ENCODE data around the gene RGS6.

Gene RGS6

DNA sequence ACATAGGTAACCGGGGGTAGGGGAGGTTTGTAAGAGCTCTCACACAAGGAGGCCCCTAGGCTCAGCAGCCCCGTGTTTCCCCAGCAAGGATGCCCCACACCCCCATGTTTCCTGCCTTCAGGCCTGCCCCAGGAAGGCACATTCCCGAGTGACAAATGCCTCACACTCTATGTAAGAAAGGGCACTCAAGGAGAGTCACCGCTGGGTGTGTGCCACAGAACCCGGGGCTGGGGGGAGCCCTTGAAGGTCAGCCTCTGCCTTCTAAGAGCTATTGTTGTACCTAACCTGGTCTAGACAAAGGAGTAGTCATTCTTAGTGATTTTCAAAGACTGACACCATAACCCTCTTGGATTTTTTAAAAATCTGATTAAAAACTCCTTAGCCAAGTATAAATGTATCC is 628.1 kb downstream of the RGS6 start:
- DNase-seq = no peak

DNA sequence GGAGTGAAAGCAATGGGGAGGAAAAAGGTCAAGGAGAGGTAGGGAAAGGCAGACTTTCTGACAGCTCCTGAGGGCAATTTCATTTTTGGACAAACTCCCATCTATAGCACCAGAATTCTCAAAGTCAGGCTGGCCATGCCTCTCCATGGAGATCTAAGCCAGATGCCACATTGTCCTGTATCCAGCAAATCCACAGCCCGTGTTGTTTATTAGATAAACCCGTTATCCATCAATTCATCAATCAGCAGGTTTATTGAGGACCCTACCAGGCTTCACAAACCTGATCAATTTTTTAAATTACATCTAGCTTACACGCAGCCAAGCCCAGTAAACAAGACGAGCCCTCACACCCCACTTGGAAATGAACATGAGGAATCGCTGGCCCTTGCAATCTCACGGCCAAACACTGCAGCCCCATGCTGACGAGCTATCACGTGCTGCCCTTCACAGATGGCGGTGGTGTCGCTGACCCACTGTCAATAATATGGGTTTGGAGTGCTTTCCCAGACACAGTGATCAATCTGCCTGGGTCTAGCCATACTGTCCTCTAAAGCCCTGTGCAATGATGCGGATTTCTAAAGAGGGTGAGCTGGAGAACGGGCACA is 628.8 kb downstream of the RGS6 start:
- DNase-seq = no peak

DNA sequence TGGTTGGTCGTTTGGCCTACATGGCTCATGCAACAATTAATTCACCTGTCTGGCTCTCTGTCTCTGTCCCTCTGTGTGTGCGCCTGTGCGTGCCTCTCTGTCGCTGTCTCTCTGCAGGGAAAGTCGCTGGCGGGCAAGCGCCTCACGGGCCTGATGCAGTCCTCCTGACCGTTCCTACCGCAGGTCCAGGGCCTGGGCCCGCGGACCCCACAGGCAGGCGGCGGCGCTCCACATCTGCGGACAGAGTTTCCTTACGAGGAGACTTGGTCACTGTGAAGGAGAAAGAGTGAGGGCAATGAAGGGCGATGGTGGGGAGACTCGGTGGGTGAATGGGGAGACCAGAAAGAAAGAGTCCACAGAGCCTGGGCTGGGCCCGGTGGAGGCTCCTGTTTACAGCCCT is 630.1 kb downstream of the RGS6 start:
- DNase-seq = no peak

DNA sequence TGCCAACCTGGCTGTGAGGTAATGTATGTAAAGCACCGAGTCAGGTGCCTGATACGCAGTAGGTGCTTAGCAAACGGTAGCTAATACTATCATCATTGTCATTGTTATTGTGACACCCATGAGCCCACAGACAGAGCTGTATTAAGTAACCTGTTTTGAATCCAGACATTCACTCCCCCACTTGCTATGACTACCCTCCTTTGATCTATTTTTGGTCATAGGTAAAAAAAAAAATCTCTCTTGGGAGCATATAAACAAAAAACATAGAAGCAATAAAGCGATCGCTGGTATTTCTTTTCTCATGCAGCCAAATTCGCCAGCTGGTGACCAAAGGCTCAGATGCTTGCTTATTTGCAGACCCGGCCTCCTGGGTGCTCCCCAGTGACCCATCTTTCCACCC is 631.4 kb downstream of the RGS6 start:
- no peak for DNase-seq

DNA sequence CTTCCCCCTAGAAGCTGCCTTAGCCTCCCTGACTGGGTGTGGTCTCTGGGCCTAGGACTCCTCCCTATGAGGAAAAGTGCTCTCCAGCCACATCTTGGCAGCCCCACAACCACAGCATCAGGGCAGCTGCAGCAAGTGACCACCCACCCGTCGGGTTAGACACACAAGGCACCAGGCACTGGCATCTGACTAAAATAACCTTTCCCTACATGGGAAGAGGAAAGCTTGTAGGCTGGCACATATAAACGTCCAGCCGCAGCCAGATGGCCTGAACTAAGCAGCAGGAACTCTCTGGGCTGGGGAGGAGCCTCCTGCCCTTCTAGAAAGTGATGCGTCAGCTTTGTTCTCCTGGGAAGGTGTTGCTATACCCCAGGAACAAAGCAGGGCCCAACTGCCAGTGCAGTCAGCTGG is 632.9 kb downstream of the RGS6 start:
- peak; percentile 59 for DNase-seq

DNA sequence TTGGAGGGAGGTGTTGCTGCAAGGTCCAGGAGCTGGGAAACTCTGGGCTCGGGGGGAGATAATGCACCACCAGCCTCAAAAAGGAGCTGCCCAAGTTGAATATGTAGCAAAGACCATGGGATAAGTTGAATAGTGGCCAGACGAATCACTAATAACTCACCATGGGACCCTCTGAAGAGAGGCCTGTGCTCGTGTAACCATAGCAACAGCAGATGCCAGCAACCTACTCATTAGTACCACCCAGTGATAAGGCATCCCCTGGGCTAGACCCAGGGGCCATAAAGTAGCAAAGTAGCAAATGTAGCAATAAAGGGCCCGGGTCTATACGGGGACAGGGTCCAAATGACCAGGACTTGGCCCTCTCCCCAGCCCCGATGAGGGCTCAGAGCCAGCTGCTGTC is 633.7 kb downstream of the RGS6 start:
- DNase-seq = no peak

DNA sequence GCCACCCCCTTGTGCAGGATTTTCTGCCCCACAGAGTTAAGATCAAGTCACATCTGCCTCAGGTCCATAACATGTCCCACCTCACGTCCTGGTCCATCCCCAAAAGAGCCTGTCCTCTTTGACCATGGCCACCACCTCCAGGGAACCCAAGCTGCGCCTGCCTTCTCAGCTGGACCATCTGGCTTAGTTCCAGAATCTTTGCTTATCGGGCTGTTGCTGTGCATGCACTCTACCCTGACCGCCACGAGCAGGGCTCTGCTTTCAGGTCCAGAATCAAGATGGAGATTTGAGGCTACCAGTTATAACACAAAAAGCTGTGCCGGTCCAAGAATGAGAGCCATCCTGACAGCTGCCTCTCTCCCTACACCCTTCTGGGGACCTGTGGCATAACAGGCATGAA is 635.0 kb downstream of the RGS6 start:
- no peak for DNase-seq

DNA sequence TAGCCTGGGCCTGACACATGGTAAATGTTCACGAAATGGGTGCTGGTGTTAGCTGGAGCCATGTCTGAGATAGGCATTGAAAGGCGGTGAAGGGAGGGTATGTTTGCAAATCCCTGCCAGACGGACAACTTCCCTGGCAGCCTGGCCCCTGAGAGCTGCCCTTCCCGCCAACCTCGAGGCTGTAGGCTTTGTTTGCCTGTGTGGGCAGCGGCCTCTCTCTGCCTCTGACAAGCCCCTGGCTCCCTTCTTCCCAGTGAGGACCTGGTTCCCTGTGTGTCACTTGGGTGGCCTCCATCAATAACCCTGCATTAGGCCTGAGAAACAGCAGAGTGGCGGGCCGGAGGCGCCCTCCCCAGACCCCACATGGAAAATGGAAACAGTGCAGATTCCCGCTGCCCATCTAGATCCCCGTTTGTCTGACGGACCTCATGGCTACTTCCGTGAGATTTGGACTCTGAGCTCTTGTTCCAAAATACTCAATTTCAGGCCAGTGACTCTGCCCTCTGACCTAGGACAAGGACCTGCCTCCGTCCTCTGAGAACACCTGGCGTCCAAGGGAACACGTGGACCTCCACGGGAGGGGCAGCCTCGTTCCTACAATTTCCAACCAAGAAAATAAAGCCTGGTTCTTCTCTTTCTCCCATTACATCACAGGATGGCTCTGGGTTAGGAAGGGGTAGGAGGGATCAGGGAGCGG is 636.2 kb downstream of the RGS6 start:
- DNase-seq = no peak

DNA sequence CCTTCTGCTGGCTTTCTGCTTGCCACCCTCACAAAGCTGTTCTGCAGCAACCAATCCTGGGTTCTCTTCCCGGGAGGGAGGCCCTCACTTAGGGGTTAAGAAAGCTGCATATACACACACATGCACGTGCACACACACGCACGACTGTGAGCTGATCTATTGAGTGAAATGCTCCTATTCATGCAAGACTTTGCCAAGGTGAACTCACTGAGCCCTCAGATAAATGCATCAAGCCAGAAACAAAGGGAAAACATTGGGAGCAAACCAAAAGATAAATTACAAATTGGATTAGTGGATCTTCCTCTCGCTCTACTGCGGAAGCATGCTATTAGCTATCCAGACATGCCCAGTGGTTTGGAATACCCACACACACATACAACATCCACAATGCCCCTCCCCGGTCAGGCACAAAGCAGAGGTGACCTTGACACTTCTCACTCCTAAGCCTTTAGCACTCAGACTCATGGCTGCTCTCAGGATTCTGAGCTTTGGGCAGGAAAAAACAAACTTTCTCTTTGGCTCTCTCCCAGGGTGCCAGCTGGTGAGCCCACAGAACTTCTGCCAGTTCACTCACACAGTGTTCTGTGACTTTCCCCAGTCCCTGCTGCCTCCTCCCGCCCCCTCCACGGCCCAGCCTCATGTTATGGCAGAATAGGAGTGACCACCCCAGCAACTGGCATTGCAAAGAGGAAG is 641.6 kb downstream of the RGS6 start:
- DNase-seq = no peak

DNA sequence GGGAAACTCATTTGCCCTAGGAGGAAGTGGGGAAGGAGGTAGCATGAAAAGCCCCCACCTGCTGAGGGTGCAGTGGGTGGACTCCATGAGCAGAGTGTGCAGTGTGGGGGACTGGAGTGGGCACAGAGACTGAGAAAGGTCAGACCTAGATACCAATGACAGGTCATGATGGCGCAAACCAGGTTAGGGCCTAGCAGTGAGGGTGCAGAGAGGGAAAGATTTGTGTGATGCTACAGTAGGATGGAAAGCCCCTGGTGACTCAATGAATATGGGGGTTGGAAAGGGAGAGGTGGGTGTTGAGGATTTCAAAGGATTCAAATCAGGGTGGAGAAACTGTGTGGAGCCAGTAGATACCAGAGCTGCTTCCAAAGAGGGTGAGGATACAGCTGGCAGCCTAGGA is 642.5 kb downstream of the RGS6 start:
- DNase-seq = no peak

DNA sequence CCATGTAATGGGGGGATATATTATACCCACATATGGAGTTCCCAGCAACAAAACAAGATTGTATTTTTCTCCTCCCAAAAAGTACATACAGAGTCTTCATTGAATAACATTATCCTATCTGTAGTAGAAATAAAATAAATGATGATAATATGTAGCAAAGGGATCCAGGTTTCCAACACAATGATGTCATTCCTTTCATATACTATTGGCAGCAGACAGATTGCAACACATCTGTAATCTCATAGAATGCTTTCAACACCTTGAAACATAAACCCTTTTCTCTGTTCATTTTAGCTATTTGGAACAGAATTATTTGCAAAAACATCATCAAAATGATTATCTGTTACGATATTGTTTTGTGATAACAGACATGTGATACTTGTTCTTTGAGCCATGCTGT is 644.0 kb downstream of the RGS6 start:
- no peak for DNase-seq

DNA sequence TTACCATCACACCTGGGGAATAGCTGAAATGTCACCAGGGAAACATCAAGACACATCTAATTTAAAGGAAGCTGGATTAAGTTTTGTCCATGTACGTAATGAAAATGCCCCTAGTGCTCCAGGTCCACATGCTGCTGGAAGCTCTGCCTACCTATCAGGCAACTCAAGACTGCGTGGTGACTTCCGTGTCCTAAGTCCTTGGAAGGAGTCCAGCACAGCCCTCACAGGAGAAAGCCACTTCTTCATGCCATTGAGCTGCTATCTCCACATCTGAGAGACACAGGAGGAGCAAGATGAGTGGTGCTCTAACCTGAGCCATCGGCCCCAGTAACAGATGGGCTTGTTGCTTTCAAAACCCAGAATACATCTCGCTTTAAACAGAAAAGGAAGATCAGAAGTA is 645.3 kb downstream of the RGS6 start:
- DNase-seq = no peak

DNA sequence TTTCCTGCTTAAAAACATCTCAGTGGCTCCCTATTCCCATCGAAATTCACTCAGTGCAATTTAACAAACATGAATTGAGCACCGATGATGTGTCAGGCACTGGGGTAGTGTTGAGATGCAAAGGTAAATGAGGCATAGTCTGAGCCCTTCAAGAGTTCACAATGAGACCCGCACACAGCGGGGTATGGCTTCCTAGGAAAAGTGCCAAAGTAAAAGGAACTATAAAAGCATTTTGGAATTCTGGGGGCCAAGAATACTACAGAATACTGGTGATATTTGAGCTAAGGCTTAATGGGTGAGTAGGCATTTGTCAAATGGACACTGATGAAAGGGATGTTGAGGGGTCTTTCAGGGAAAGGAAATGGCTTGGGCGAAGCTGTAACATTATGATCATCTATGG is 646.3 kb downstream of the RGS6 start:
- no peak for DNase-seq

DNA sequence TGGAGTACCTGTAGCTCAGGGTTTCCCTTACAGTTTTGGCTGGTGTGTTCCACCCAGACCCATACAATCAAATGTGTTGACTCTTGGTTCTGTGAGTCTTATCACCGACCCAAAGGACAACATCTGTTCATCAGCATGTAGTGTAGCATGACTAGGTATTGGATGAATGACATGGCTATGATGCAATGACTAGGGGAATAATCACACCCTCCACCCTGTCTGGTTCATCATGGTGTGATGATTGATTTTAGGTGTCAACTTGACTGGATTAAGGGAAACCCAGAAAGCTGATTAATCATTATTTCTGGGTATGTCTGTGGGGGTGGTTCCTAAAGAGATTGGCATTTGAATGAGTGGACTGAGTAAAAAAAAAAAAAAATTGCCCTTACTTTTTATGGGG is 650.4 kb downstream of the RGS6 start:
- DNase-seq = no peak

DNA sequence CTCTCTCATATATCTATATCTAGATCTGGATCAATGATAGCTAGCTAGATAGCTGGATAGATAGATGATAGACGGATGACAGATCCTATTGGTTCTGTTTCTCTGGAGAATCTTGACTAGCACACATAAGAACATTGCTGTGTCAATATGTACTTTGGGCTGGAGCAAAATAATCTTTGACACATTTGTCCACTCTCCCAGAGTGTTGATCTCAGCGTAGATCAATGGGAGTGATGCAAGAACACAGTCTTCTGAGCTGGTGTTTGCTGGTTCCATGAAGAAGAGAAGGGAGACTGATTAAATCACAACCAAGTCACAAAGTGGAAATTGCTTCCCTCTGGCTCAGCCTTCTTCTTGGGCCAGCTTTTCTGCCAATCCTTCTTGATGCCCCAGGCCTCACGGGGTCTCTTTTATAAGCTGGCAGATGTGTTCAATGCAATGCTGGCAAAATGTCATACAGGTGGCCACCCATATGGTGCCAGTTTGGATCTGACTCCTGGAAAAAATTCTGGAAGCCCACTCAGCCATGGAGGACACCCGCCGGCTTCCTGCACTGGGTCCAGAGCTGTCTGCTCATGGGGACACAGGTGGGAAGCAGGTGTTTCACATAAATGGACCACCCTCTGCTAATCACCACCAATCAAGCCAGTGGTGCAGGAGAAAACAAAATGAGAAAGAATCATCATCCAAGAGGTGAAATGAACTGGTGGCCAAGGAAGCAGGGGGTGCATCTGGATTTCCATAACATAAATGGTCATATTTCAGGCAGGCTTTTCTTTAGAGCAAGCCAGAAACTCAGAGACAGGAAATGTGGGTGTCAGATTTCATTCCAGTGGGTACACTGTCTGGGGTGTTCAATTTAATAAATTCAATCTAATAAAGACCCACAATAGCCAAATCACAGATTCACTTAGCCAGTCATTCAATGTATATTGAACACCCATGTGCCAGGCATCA is 651.4 kb downstream of the RGS6 start:
- no peak for DNase-seq

DNA sequence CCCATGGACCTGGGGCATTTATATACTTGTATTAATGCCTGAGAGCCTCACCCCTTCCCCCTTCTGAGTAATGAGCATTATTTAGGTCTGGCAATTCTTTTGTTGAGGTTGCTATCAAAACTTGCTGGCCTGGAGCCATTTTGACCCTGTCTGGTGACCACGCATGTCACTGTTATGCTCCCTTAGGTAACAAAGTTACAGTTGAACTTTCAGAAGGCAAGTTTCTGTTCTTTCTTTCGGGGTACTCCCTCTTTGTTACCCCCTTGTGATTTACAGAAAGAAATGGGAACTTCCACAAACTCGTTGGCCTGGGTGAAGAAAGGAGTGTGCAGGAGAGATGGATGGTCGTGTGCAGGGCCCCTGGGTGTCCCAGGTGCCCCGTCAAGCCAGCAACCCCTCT is 656.3 kb downstream of the RGS6 start:
- no peak for DNase-seq

DNA sequence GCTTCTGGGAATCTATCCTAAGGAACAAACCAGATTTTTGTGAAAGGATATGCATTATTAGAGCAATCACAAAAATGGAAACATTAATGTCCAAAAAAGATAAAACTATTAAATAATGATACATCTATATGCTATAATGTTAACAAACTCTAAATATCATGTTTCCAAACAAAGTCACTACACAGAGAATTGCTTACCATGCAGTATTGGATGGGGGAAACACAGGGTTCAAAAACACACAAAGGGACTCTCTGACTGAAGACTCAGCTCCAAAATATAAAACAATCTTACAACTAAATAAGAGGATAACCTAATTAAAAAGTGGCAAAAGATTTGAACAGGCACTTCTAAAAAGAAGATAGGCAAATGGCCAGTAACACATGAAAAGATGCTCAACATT is 657.4 kb downstream of the RGS6 start:
- DNase-seq = no peak

DNA sequence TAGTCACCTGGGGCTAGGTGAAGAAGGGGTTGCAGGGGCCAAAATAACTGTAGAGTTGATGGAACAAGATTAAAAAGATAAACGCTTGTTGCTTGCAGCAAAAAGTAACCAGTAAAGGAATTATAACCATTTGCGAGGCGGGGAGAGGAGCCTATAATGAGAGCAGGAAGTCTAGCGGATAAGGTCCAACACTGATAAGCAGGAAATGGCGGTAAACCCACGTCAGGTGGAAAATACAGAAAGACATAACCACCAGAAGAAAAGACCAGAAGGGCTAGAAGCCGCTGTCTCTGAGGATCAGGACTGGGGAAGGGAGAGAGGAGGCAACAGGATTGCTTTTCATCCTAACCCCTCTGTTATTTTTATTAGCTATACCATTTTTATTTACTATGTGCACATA is 658.3 kb downstream of the RGS6 start:
- DNase-seq = no peak

DNA sequence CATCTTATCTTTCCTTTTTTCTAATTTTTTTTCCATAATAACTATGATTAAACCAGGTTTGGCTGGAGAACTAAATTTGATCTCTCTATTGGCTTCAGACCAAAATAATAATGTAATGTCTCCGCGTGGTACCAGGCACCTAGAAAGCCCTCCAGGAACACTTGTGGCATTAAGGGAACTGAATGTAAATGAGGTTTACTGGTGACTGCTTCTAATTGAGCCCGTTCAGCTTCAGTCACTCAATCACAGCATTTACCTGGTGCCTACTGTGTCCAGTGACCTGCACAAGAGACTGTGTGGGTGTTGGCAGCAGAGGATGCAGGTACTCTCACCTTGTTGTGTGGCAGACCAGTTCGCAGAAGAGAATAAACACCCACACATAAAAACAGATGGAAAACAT is 659.2 kb downstream of the RGS6 start:
- no peak for DNase-seq

DNA sequence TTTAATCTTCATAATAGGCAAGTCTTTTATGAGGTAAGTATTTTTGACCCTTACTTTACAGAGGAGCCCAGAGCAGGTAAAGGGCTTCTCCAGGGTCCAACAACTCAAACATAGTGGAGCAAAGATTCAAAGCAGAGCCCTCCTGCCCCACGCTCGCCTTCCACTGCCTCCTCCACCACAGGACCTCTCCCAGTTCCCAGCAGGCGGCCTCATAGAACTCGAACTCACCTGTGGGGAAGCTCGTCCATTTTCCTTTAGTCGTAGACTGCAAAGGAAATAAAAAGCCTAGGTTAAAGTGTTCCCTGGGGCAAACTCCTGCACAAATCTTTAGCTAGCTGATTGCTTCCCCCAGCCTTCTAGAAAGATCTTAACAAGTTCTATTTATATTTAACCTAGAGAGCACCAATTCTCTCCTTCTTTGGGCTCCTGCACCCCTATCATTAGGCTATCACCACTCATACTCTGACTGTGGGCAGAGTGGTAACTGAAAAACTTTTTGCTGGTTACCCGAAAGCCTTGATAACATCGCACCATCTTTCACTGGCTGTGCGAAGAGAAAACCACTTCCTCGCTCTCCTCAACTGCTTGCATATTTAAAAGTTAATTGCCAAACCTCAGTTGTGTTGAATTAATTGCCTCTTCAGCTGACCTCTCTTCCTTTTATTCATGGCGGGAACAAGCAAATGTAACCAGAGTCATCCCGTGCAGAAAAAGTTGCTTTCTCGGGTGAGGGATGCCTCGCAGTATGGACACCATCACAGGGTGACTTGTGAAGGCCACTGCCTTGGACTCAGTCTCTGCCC is 662.1 kb downstream of the RGS6 start:
- no peak for DNase-seq

DNA sequence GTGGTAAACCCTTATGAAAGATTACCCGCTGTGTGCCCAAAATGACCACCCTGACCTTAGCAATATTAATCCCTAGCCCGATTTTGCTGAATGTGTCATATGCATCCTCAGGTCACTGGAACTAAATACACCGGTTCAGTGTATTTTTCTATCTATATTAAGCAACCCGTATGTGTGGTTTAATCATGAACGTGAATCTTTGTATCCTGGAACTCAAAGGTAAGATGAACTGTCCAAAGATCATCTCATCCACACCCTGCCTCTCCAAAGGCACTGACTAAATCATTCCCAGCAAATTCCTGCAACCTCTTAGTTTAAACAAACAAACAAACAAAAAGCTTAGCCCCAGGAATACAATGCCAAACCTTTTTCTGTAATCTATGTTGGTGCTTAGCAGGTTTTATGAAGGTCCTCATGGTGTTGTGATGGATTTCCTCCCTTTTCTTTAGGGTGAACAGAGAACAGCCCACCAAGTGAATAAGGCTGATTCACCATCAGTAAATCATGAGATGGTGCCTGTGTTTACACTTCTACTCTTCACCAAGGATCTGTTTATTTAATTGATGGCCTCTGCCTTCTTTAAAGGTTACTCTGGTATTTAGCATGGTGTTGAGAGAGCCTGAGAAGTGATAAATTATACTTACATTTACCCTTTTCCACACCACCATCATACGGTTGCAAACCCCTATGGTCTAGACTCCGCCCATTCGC is 663.1 kb downstream of the RGS6 start:
- DNase-seq = no peak

Measured in femur (tissue), 1 donor.